ENCODE results near the gene PGAP6. TPM values are rescaled to one million over a fixed set of nuclear protein-coding genes. Genes with fewer than 3 reads are reported as not detected.

Gene PGAP6
- total and polyA plus RNA-seq, 2 of the 13 experiments (the other 11 are each of a cell fraction or from before 2014, with no cell fraction given): 52.7 to 136 TPM

DNA sequence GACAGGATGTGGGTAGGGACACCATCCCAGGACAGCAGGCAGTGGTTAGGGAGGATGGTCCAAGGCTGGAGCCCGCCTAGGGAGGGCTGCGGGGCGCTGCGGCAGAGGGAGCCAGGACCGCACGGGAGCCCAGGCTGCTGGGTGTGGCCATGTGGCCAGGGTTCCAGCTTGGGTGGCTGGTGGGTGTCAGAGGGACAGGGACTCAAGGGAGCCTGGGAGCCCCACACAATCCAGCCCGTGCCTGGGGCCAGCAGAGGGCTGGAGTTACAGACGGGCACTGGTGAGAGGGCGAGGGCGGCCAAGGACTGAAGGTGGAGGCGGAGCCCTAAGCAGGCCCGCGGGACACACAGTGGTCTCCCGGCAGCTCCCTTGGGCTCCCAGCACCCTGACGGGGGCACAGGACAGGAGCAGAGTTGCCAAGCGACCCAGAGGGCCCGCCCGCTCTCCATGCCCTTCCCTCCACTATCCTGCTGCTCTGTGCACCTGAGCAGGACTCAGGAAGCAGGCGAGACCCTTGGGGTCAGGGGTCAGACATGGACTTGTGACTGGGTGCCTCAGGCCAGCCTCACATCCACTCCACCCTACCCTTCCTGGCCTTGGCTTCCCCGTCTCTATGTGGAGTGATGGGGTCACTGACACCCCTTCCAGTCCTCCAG, 18.5 kb downstream of the PGAP6 start (continued):
- TF ChIP-seq, protein P1, sequence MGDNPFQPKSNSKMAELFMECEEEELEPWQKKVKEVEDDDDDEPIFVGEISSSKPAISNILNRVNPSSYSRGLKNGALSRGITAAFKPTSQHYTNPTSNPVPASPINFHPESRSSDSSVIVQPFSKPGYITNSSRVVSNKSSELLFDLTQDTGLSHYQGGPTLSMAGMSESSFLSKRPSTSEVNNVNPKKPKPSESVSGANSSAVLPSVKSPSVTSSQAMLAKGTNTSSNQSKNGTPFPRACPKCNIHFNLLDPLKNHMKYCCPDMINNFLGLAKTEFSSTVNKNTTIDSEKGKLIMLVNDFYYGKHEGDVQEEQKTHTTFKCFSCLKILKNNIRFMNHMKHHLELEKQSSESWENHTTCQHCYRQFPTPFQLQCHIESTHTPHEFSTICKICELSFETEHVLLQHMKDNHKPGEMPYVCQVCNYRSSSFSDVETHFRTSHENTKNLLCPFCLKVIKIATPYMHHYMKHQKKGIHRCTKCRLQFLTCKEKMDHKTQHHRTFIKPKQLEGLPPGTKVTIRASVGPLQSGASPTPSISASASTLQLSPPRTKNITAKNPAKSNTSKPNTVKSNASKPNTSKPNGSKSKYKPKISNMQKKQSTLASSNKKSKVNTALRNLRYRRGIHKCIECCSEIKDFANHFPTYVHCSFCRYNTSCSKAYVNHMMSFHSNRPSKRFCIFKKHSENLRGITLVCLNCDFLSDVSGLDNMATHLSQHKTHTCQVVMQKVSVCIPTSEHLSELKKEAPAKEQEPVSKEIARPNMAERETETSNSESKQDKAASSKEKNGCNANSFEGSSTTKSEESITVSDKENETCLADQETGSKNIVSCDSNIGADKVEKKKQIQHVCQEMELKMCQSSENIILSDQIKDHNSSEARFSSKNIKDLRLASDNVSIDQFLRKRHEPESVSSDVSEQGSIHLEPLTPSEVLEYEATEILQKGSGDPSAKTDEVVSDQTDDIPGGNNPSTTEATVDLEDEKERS (CRISPR knock-in tag; IDR thresholded peaks at IDR 0.05): no peak
- TF ChIP-seq FOXO1 (CRISPR knock-in tag; IDR thresholded peaks at IDR 0.05) (0 out of 2 replicates have a peak, but pooled peaks have one; percentile 8), FOXA3 (CRISPR knock-in tag; IDR thresholded peaks at IDR 0.05) (no peak), TBX2 (CRISPR knock-in tag; IDR thresholded peaks at IDR 0.05; ENCODE audit: borderline replicate concordance) (peak; percentile 61), ZNF543 (CRISPR knock-in tag; IDR thresholded peaks at IDR 0.05) (0 out of 2 replicates have a peak, but pooled peaks have one; percentile 10), STAG1 (CRISPR knock-in tag; IDR thresholded peaks at IDR 0.05) (no peak), HNF4G (IDR thresholded peaks at IDR 0.05; ENCODE audit: borderline replicate concordance, low read depth, low read length) (no peak), HNF4G (CRISPR knock-in tag; IDR thresholded peaks at IDR 0.05; ENCODE audit: borderline replicate concordance, low read depth) (no peak), ZNF329 (CRISPR knock-in tag; IDR thresholded peaks at IDR 0.05; ENCODE audit: low read depth) (no peak), ZNF746 (CRISPR knock-in tag; IDR thresholded peaks at IDR 0.05) (0 out of 2 replicates have a peak, but pooled peaks have one; percentile 48), ZNF672 (CRISPR knock-in tag; IDR thresholded peaks at IDR 0.05) (no peak), ATF1 (CRISPR knock-in tag; IDR thresholded peaks at IDR 0.05) (no peak), AKAP8 (CRISPR knock-in tag; IDR thresholded peaks at IDR 0.05) (0 out of 2 replicates have a peak, but pooled peaks have one; percentile 0), NFYB (CRISPR knock-in tag; IDR thresholded peaks at IDR 0.05) (no peak), ARID2 (CRISPR knock-in tag; IDR thresholded peaks at IDR 0.05; ENCODE audit: borderline replicate concordance) (no peak)
- TF ChIP-seq, protein P2, sequence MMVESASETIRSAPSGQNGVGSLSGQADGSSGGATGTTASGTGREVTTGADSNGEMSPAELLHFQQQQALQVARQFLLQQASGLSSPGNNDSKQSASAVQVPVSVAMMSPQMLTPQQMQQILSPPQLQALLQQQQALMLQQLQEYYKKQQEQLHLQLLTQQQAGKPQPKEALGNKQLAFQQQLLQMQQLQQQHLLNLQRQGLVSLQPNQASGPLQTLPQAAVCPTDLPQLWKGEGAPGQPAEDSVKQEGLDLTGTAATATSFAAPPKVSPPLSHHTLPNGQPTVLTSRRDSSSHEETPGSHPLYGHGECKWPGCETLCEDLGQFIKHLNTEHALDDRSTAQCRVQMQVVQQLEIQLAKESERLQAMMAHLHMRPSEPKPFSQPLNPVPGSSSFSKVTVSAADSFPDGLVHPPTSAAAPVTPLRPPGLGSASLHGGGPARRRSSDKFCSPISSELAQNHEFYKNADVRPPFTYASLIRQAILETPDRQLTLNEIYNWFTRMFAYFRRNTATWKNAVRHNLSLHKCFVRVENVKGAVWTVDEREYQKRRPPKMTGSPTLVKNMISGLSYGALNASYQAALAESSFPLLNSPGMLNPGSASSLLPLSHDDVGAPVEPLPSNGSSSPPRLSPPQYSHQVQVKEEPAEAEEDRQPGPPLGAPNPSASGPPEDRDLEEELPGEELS (CRISPR knock-in tag; IDR thresholded peaks at IDR 0.05): no peak
- TF ChIP-seq, protein P3, sequence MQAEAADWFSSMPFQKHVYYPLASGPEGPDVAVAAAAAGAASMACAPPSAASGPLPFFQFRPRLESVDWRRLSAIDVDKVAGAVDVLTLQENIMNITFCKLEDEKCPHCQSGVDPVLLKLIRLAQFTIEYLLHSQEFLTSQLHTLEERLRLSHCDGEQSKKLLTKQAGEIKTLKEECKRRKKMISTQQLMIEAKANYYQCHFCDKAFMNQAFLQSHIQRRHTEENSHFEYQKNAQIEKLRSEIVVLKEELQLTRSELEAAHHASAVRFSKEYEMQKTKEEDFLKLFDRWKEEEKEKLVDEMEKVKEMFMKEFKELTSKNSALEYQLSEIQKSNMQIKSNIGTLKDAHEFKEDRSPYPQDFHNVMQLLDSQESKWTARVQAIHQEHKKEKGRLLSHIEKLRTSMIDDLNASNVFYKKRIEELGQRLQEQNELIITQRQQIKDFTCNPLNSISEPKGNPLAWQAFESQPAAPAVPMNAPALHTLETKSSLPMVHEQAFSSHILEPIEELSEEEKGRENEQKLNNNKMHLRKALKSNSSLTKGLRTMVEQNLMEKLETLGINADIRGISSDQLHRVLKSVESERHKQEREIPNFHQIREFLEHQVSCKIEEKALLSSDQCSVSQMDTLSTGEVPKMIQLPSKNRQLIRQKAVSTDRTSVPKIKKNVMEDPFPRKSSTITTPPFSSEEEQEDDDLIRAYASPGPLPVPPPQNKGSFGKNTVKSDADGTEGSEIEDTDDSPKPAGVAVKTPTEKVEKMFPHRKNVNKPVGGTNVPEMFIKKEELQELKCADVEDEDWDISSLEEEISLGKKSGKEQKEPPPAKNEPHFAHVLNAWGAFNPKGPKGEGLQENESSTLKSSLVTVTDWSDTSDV (CRISPR knock-in tag; IDR thresholded peaks at IDR 0.05): 0 out of 2 replicates have a peak, but pooled peaks have one; percentile 40
- TF ChIP-seq, protein P4, sequence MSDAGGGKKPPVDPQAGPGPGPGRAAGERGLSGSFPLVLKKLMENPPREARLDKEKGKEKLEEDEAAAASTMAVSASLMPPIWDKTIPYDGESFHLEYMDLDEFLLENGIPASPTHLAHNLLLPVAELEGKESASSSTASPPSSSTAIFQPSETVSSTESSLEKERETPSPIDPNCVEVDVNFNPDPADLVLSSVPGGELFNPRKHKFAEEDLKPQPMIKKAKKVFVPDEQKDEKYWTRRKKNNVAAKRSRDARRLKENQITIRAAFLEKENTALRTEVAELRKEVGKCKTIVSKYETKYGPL (CRISPR knock-in tag; IDR thresholded peaks at IDR 0.05): no peak
- TF ChIP-seq, protein P5, sequence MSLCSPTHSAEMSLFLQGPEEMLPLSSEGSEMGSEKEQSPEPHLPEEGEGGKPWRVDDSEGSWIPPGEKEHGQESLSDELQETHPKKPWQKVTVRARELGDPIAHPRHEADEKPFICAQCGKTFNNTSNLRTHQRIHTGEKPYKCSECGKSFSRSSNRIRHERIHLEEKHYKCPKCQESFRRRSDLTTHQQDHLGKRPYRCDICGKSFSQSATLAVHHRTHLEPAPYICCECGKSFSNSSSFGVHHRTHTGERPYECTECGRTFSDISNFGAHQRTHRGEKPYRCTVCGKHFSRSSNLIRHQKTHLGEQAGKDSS (CRISPR knock-in tag; IDR thresholded peaks at IDR 0.05; ENCODE audit: borderline replicate concordance, low read depth): no peak
